VCaP (cell line): ENCODE measurements around the gene NPIPA1.
"Not testable (repeated sequence)": the region's sequence is repeated elsewhere in the genome, so short reads cannot be mapped to it uniquely, and the experiment has no call there.

Source experiments
- H3K27ac ChIP-seq: fragments of 450-650 bp; 2 replicates; pipeline ENCODE4 v1.5.1; 2017
- TF ChIP-seq, protein P1 (sequence below): fragments of 450-650 bp; conservative IDR thresholded peaks from 2 replicates; pipeline ENCODE4 v1.5.1; 2017; ENCODE audit warnings: mild to moderate bottlenecking, moderate library complexity

NPIPA1 gene

DNA sequence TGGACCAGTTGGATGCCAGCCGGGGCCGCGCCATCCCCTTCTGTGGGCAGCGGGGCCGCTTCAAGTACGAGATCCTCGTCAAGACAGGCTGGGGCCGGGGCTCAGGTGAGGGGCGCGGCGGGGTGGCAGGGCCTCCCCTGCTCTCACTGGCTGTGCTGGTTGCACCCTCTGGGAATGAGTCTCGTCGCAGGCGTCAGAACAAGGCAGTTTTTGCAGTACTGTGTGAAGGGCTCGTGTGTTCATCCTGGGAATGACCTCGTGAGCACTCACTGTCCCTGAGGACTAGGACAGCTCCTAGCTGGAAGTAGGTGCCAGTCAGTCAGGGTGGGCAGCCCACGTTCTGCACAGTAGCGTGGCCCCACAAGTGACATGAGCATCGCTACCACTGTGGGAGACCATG lies 6.3 kb upstream of the NPIPA1 start:
- H3K27ac ChIP-seq = not testable (repeated sequence)

DNA sequence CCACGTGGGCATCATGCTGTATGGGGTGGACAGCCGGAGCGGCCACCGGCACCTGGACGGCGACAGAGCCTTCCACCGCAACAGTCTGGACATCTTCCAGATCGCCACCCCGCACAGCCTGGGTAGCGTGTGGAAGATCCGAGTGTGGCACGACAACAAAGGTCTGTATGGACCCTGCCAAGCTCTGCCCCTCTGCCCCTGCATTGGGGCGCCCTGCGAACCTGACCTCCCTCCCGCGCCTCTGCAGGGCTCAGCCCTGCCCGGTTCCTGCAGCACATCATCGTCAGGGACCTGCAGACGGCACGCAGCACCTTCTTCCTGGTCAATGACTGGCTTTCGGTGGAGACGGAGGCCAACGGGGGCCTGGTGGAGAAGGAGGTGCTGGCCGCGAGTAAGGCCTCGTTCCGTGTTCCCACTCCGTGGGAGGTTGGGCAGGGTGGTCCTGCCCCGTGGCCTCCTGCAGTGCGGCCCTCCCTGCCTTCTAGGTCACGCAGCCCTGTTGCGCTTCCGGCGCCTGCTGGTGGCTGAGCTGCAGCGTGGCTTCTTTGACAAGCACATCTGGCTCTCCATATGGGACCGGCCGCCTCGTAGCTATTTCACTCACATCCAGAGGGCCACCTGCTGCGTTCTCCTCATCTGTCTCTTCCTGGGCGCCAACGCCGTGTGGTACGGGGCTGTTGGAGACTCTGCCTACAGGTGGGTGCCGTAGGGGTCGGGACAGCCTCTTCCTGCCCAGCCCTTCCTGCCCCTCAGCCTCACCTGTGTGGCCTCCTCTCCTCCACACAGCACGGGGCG lies 4.5 kb upstream of the NPIPA1 start:
- H3K27ac ChIP-seq = not testable (repeated sequence)

DNA sequence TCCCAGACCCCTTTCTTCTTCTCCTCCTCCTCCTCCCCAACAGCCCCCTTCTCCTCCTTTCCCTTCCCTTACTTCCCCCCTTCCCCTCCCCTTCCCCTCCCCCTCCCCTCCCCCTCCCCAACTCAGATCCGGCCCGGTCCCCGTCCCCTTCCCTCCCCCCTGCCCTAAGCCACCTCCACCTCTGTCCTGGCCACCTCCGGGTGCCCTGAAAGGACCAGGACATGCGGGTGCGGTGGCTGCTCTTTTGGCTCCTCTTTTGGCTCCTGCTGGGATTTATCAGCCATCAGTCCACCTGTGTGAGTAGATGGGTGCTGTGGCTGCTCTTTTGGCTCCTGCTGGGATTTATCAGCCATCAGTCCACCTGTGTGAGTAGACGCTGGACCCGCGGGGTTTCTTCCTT lies 751 bp downstream of the NPIPA1 start:
- not testable (repeated sequence) for H3K27ac ChIP-seq

DNA sequence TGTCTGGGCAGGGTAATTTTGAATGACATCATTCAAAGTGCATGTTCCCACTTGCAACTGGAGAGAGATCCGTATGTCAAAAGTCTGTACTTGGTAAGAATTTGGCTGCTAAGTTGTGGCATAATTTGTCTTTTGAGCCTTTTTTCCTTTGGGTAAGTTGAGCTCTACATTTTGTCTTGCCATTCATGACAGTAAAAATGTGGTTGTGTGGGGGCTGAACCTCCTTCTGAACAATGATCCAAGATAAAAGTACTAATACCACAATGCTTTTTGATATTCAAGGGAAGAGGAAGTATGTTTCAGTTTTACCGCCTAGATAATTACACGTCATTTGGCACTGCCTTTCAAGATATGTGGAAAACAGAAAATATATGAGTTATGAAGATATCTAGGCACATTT lies 5.4 kb downstream of the NPIPA1 start:
- not testable (repeated sequence) for H3K27ac ChIP-seq

DNA sequence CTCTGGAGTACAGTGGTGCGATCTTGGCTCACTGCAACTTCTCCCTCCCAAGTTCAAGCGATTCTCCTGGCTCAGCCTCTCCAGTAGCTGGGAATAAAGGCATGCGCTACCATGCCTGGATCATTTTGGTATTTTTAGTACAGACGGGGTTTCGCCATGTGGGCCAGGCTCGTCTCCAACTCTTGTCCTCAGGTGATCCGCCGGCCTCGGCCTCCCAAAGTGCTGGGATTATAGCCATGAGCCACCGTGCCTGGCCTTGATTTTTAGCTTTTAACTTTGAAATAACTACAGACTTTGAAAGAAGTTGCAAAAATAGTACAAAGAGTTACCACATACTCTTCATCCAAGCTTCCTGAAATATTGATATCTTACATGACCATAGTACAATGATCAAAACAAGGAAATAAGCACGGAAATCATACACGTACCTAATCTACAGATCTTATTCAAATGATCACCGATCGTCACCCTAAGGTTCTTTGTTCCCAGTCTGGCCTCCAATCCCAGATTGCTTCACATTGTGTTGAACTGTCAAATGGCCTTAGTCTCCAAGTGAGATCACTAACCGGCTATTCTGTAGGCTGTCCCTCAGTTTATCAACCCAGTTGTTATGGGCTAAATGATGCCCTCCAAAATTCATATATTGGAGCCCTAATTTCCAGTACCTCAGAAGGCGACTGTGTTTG lies 18.4 kb downstream of the NPIPA1 start:
- TF ChIP-seq, protein P1, sequence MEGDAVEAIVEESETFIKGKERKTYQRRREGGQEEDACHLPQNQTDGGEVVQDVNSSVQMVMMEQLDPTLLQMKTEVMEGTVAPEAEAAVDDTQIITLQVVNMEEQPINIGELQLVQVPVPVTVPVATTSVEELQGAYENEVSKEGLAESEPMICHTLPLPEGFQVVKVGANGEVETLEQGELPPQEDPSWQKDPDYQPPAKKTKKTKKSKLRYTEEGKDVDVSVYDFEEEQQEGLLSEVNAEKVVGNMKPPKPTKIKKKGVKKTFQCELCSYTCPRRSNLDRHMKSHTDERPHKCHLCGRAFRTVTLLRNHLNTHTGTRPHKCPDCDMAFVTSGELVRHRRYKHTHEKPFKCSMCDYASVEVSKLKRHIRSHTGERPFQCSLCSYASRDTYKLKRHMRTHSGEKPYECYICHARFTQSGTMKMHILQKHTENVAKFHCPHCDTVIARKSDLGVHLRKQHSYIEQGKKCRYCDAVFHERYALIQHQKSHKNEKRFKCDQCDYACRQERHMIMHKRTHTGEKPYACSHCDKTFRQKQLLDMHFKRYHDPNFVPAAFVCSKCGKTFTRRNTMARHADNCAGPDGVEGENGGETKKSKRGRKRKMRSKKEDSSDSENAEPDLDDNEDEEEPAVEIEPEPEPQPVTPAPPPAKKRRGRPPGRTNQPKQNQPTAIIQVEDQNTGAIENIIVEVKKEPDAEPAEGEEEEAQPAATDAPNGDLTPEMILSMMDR = no peak
- H3K27ac ChIP-seq = peak overlapping the region; percentile 61; the same call in 1 of the 2 replicates

DNA sequence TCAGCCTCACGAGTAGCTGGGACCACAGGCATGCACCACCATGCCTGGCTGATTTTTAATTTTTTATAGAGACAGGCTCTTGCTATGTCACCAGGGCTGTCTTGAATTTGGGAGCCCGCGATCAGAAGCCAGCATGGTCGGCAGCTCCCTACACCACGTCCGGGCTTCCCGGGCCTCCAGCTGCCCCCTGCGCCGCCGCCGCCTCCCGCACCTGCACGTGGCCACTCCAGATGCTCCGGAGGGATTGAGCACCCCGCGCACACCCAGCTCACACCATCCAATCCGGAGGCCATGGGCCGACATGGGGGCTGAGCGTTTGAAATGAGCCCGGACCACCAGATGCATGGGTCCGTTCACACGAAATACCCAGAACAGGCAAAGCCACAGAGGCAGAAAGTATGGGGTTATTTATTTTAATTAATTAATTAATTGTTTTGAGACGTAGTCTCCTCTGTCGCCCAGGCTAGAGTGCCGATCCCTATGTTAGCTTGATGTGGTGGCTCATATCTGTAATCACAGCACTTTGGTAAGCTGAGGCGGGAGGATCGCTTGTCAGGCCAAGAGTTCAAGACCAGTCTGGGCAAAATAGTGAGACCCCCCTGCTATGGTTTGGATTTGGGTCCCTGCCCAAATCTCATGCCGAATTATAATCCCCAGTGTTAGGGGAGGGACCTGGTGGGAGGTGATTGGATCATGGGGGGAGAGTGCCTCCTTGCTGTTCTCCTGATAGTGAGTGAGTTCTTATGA lies 20.5 kb downstream of the NPIPA1 start:
- H3K27ac ChIP-seq = peak overlapping the region; percentile 61
- TF ChIP-seq, protein P1 = no peak

DNA sequence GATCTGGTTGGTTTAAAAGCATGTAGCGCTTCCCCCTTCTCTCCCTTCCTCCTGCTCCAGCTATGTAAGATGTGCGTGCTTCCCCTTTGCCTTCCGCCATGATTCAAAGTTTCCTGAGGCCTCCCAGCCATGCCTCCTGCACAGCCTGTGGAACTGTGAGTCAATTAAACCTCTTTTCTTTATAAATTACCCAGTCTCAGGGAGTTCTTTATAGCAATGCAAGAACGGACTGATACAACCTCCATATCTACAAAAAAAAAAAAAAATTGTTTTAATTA lies 21.0 kb downstream of the NPIPA1 start:
- TF ChIP-seq, protein P1 = no peak
- H3K27ac ChIP-seq = peak overlapping the region; percentile 61; the same call in 1 of the 2 replicates

DNA sequence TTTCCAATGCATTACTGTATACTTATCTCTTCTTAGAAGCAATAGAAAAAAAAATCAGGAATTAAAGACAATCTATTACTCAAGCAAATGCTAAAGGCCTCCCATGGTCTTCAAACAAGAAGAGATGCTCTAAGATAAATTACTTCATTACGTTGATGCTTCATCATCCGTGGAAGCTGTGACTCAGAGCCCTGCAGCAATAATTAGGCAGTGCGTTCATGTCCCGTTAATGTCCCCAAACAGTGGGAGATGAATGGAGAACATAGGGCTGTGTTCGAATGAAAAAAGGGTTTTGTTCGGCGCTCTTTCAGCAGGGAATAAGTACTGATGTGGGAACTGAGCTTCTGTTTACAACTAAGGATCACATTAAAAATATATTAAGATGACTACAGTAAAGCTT lies 21.7 kb downstream of the NPIPA1 start:
- TF ChIP-seq, protein P1 = no peak
- H3K27ac ChIP-seq = no peak overlapping the region

DNA sequence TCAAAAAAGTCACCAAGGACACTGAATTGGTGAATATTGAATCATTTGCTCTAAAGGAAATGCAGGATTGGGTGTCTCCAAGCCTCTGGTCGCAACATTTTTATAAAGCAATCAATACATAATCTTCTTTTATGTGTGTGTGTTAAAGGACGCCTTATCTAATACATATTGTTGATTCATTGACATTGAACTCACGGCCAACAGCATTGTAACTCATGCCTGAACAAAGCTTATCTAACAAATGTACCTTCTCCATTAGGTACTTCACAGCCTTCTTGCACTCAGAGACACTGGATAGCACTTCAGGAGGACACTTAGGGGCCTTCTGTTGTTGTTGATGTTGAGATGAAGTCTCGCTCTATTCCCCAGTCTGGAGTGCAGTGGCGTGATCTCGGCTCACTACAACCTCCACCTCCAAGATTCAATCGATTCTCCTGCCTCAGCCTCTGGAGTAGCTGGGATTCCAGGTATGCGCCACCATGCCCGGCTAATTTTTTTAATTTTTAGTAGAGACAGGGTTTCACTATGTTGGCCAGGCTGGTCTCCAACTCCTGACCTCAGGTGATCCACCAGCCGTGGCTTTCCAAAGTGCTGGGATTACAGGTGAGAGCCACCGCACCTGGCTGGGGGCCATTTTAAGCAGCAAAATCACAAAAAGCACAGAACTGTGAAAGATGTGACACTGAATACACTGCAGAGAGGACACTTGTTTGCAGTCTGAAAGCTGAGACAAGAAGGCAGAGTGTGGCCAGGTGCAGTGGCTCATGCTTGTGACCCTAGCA lies 24.4 kb downstream of the NPIPA1 start:
- TF ChIP-seq, protein P1 = no peak
- no peak overlapping the region for H3K27ac ChIP-seq
